ENCODE measurements around the gene TNRC6C. TPM values are rescaled to one million over a fixed set of nuclear protein-coding genes. Genes with fewer than 3 reads are reported as not detected.

TNRC6C gene
- total RNA-seq, 1 donor from 2014 or later: 31.1 TPM

GRCh38 chr17:78132084-78132676, 173.7 kb downstream of the TNRC6C start:
- intact Hi-C loops (cut with micrococcal nuclease): loop anchor here (2.0 to 5.0 kb wide), 4 partner anchors 35 to 1395 kb away; partner anchors contain the start of genes MFSD11, SRSF2 and SYNGR2

DNA sequence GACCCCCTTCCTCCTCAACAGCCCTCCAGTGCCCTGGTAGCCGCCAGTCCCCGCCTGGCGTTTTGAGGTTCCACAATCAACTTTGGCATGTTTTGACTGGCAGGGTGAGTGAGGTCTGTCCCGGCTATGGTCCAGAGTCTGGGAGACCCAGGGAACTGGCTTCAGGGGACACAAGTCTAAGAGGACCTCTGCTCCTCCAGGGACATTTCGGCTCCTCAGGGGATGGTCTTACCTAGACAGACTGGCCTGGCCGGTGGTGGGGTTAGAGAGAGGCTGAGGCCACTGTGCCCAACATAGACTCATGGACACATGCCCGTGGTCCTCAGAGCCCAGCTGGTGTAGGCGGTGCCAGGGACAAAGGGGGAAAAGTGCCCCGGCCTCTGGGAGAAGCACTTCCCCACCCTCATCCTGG, 174.3 kb downstream of the TNRC6C start:
- intact Hi-C loops (cut with micrococcal nuclease): loop anchor here (2.0 to 5.0 kb wide), 4 partner anchors 35 to 1395 kb away; partner anchors contain the start of genes MFSD11, SRSF2 and SYNGR2

- intact Hi-C loops (cut with micrococcal nuclease): loop anchor here (2.0 to 5.0 kb wide), 4 partner anchors 34 to 1396 kb away; partner anchors contain the start of genes MFSD11, SRSF2 and SYNGR2
These were observed 174.9 kb downstream of the TNRC6C start for GRCh38 chr17:78133179-78133951.

GRCh38 chr17:78133971-78134898, 175.7 kb downstream of the TNRC6C start:
- intact Hi-C loops (cut with micrococcal nuclease): loop anchor here (1.0 to 5.0 kb wide), 8 partner anchors 13 to 1397 kb away; partner anchors contain the start of genes MFSD11, SOCS3, SRSF2 and SYNGR2

DNA sequence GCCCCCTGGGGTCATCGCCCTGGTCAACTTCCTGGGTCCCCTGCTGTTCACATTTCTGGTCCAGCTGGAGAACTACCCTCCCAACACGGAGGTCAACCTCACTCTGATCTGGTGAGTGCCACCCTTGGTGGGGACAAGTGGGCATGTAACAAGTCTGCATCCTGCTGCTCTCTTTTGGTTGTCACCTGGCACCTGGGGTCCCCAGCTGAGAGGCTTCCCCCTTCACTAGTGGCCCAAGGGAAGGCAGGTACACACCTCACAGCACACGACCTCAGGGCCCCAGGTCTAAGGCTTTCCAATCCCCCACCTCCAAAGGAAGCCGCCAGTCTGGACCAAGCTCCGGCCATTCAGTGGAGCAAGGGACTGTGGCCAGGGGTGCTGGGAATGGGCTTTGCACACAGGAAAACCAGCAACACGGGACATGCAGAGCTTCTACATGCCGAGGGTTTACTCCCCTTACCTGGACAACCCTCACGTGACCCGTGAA, 176.4 kb downstream of the TNRC6C start:
- intact Hi-C loops (cut with micrococcal nuclease): loop anchor here (1.0 to 5.0 kb wide), 7 partner anchors 14 to 1398 kb away; partner anchors contain the start of genes MFSD11, SOCS3, SRSF2 and SYNGR2

DNA sequence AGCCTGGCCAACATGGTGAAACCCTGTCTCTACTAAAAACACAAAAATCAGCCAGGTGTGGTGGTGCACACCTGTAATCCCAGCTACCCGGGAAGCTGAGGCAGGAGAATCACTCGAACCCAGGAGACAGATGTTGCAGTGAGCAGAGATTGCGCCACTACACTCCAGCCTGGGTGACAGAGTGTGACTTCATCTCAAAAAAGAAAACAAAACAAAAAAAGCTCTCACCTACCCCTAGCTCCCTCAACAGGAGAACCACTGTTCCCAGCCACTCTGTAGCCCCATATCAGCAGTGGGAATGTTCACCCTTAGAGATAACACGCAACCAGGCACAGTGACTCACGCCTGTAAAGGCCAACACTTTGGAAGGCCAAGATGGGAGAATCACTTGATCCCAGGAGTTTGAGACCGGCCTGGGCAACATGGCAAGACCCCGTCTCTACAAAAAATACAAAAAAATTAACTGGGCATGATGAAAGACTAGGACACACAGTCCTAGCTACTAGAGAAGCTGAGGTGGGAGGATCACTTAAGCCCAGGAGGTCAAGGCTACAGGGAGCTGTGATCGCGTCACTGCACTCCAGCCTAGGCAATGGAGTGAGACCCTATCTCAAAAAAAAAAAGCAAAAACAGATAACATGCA, 177.5 kb downstream of the TNRC6C start:
- intact Hi-C loops (cut with micrococcal nuclease): loop anchor here (2.0 kb wide), 1 partner anchor 225 kb away; the partner anchor contains the start of gene SOCS3

DNA sequence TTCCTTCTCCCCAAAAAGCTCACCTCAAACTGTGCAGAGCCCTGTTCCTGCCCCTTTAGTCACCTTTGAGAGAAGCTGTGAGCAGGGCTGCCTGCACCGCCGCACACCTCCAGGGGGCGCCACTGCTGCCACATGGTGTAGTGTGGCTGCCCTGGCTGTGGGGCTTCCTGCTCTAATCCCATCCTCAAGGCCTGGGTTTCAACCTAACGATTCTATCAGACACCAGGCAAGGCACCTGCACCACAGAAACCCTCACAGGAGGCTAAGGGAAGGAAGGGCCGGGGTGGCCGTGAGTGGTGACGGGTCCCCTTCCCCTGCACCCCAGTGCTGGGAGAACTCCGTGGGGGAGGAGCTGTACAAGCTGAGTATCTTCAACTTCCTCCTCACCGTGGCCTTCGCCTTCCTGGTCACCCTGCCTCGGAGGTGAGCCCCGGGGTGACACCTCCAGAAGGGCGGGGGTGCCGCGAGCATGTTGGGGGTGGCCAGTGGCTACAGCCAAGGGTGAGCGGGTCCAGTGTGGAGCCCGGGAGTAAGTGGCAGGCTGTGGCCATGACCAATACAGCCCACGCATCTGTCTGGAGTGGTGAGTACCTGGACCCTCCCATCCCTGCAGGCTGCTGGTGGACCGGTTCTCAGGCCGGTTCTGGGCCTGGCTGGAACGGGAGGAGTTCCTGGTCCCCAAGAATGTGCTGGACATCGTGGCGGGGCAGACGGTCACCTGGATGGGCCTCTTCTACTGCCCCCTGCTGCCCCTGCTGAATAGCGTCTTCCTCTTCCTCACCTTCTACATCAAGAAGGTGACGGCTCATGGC, 179.1 kb downstream of the TNRC6C start:
- intact Hi-C loops (cut with micrococcal nuclease): no loop called here

- intact Hi-C loops (cut with micrococcal nuclease): no loop called here
These were observed 179.9 kb downstream of the TNRC6C start for GRCh38 chr17:78138204-78139060.

DNA sequence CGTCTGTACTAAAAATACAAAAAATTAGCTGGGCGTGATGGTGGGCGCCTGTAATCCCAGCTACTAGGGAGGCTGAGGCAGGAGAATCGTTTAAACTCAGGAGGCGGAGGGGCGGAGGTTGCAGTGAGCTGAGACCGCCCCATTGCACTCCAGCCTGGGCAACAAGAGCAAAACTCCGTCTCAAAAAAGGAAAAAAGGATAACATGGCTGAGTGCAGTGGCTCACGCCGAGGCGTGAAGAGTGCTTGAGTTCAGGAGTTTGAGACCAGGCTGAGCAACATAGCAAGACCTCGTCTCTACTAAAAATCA, 181.3 kb downstream of the TNRC6C start:
- intact Hi-C loops (cut with micrococcal nuclease): loop anchor here (1.0 to 2.0 kb wide), 7 partner anchors 10 to 182 kb away; partner anchors contain the start of genes AFMID, BIRC5, SYNGR2 and TK1

DNA sequence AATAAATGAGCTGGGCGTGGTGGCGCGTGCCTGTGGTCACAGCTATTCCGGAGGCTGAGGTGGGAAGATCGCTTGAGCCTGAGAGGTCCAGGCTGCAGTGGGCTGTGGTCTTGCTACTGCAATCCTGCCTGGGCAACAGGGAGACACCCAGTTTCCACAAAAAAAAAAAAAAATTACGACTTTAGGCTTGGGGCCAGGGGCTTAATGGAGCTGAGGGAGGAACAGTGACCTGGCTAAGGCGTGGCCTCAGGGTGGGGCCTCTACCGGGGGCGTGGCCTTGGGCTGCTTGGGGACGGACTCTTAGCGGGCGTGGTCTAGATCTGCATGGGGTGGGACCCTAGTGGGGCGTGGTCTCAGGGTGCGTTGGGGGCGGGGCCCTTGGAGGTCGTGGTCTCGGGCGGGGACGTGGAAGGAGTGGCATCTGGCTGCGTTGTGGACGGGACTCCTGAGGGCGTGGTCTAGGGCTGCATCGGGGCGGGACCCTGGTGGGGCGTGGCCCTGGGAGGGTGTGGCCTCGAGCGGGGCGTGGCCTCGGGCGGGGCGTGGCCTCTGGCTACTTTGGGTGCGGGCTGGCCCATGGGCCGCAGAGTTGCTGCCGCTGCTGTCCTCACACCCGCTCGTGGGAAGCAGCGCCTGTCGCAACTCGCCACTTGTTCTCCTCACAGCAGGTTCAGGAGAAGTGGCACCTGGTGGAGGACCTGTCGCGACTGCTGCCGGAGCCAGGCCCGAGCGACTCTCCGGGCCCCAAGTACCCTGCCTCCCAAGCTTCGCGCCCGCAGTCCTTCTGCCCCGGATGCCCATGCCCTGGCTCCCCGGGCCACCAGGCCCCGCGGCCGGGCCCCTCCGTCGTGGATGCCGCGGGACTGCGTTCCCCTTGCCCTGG, 181.9 kb downstream of the TNRC6C start:
- intact Hi-C loops (cut with micrococcal nuclease): loop anchor here (1.0 to 2.0 kb wide), 7 partner anchors 10 to 182 kb away; partner anchors contain the start of genes AFMID, BIRC5, SYNGR2 and TK1

DNA sequence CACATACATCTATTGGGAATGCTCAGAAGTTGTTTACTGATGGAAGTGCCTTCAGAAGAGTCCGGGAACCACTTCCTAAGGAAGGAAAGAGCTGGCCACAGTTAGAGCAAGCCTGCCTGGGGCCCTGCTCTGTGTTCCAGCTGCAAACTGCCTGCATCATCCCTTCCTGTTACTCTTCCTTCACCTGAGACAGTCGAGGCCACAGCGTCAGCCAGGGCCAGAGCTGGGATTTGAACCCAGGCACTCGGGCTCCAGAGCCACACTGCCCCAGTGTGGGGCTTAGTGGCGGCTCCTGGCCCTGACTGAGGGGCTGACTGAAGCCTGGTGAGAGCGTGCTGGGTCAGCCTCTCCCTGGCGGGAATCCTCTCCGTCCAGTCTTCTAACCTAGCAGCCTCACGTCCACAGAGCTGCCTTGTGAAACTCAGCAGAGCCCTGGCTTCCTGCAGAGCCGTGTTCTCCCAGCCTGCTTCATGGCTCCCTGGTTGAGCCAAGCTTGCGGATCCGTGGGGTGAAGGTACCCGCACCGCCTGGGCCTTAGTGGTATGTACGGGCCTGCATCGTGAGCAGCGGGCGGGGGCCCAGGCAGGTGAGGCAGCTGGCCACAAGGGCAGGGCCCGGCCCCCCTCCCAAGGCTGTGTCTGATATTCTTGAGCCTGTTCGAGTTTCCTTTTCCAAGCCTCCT, 183.1 kb downstream of the TNRC6C start:
- intact Hi-C loops (cut with micrococcal nuclease): loop anchor here (2.0 kb wide), 1 partner anchor 121 kb away; no protein-coding TSS in a partner anchor

DNA sequence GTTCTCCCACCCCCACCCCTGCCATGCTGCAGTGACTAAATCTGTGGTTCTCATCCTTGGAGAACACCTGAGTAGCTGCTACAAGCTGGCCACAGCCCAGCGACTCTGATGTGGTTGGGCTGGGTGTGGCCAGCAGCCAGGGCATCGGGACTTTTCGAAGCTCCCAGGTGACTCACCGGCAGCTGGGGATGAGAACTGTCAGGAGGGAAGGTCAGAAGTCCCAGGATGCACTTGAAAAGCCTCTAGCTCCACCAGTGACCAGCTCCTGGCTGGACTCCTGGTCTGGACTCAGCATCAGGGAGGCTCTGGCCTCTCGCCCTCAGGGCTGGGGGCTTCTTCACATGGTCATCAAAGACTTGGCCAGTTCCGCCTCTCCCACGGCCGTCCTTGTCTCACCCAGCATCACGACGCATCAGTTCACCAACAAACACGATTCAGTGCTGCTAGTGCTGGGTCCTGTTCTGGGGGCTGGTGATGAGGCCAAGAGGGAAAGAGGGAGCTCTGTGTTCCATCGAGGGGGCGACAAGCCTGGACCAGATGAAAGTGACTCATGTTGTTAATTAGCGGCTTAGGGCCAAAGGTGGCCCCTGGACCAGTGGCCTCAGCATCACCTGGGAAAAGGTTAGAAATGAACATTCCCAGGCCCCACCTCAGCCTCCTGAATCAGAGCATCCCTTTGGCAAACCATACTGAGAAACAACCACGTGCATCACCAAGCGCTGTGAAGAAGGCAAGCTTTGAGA, 183.8 kb downstream of the TNRC6C start:
- intact Hi-C loops (cut with micrococcal nuclease): no loop called here

GRCh38 chr17:78143214-78144146, 185.0 kb downstream of the TNRC6C start:
- intact Hi-C loops (cut with micrococcal nuclease): no loop called here

DNA sequence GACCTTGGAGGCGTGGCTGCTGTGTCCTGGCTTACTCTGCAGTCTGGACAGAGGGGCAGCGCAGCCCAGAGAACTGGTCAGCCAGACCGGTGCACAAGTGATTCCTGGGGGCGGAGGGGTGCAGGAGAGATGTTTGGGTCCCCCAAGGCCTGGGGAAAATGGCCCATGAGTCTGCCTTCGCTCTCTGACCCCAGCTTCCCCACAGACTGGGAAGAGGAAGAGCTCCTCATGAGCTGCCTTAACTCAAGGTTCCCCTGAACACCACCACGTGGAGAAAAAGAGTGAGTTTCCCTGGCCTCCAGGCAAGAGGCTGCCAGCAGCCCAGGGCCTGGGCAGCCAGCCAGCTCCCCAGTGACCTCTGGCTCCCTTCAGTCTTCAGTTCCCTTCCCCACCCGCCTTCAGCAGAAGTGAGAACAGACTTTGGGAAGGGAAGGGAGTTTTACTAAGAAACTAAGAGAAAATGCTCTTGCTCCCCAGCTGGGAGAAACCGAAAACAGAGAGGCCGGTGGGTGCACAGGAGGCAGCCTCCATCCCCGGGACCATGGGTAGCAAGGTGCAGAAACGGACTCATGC, 185.7 kb downstream of the TNRC6C start:
- intact Hi-C loops (cut with micrococcal nuclease): no loop called here

Measured in T-helper 1 cell treated with Interleukin-12 subunit alpha and Interleukin-12 subunit beta and Interleukin-4 antibody, amounts not matched to agents 30 ng/mL and 1 ng/mL, for 36 hours (primary cell).